Measurements from ENCODE around the gene TIGD1. TPM values are rescaled to one million over a fixed set of nuclear protein-coding genes. Genes with fewer than 3 reads are reported as not detected.

Gene TIGD1
- total RNA-seq, 1 donor from 2014 or later = 8.2 TPM

GRCh38 chr2:232525791-232526371 lies 24.5 kb downstream of the TIGD1 start, which contains the start of gene CHRND:
Gene CHRND, plus strand, starts transcription at chr2:232526160. Its CDS starts 56 bp downstream, at chr2:232526216.
- TF ChIP-seq CTCF (IDR thresholded peaks at IDR 0.05) = no peak
- Mint-ChIP-seq H3K9me3 (ENCODE audit: unreplicated experiment) (no peaks in the 10 kb centered on the region), H3K27me3 (ENCODE audit: unreplicated experiment) (peaks cover 24% of the 10 kb centered on the region)

GRCh38 chr2:232525199-232525598 lies 25.2 kb downstream of the TIGD1 start:
- DNase-seq (ENCODE audit: extremely low spot score, unreplicated experiment) = no peak
- Mint-ChIP-seq H3K4me3 (ENCODE audit: unreplicated experiment) (no peak overlapping the region), H3K9me3 (ENCODE audit: unreplicated experiment) (no peaks in the 10 kb centered on the region), H3K36me3 (ENCODE audit: unreplicated experiment) (no peaks in the 10 kb centered on the region), H3K4me1 (ENCODE audit: unreplicated experiment) (peaks cover 6% of the 10 kb centered on the region), H3K27ac (ENCODE audit: unreplicated experiment) (no peak overlapping the region), H3K27me3 (ENCODE audit: unreplicated experiment) (peaks cover 31% of the 10 kb centered on the region)
- TF ChIP-seq CTCF (IDR thresholded peaks at IDR 0.05) = no peak

More at GRCh38 chr2:232525791-232526371, 24.5 kb downstream of the TIGD1 start, which contains the start of gene CHRND:
- Mint-ChIP-seq H3K36me3 (ENCODE audit: unreplicated experiment) (no peaks in the 10 kb centered on the region), H3K4me3 (ENCODE audit: unreplicated experiment) (no peak within 1 kb of the TSS), H3K27ac (ENCODE audit: unreplicated experiment) (no peak within 1 kb of the TSS), H3K4me1 (ENCODE audit: unreplicated experiment) (peaks cover 6% of the 10 kb centered on the region)
- DNase-seq (ENCODE audit: extremely low spot score, unreplicated experiment) = no peak

- Mint-ChIP-seq H3K36me3 (ENCODE audit: unreplicated experiment) (no peaks in the 10 kb centered on the region), H3K27me3 (ENCODE audit: unreplicated experiment) (peaks cover 33% of the 10 kb centered on the region), H3K9me3 (ENCODE audit: unreplicated experiment) (no peaks in the 10 kb centered on the region), H3K27ac (ENCODE audit: unreplicated experiment) (no peak overlapping the region), H3K4me3 (ENCODE audit: unreplicated experiment) (no peak overlapping the region), H3K4me1 (ENCODE audit: unreplicated experiment) (peaks cover 6% of the 10 kb centered on the region)
- no peak for TF ChIP-seq CTCF (IDR thresholded peaks at IDR 0.05)
- DNase-seq (ENCODE audit: extremely low spot score, unreplicated experiment) = no peak
These were observed 25.6 kb downstream of the TIGD1 start for GRCh38 chr2:232524771-232525170.

GRCh38 chr2:232523682-232524597 lies 26.4 kb downstream of the TIGD1 start:
- H3K4me3 Mint-ChIP-seq (ENCODE audit: unreplicated experiment) = peak overlapping the region; percentile 45
- H3K9me3 Mint-ChIP-seq (ENCODE audit: unreplicated experiment) = no peaks in the 10 kb centered on the region
- DNase-seq (ENCODE audit: extremely low spot score, unreplicated experiment) = no peak
- TF ChIP-seq CTCF (IDR thresholded peaks at IDR 0.05) = peak; percentile 49
- H3K36me3 Mint-ChIP-seq (ENCODE audit: unreplicated experiment) = no peaks in the 10 kb centered on the region
- H3K27ac Mint-ChIP-seq (ENCODE audit: unreplicated experiment) = no peak overlapping the region
- H3K27me3 Mint-ChIP-seq (ENCODE audit: unreplicated experiment) = peaks cover 37% of the 10 kb centered on the region
- peaks cover 6% of the 10 kb centered on the region for H3K4me1 Mint-ChIP-seq (ENCODE audit: unreplicated experiment)

- DNase-seq (ENCODE audit: extremely low spot score, unreplicated experiment) = no peak
- Mint-ChIP-seq H3K27ac (ENCODE audit: unreplicated experiment) (no peak overlapping the region), H3K27me3 (ENCODE audit: unreplicated experiment) (peaks cover 38% of the 10 kb centered on the region)
These were observed 27.0 kb downstream of the TIGD1 start for GRCh38 chr2:232523402-232523681.

More at GRCh38 chr2:232523402-232523681, 27.0 kb downstream of the TIGD1 start:
- Mint-ChIP-seq H3K9me3 (ENCODE audit: unreplicated experiment) (no peaks in the 10 kb centered on the region), H3K36me3 (ENCODE audit: unreplicated experiment) (no peaks in the 10 kb centered on the region), H3K4me1 (ENCODE audit: unreplicated experiment) (peaks cover 6% of the 10 kb centered on the region), H3K4me3 (ENCODE audit: unreplicated experiment) (no peak overlapping the region)
- no peak for TF ChIP-seq CTCF (IDR thresholded peaks at IDR 0.05)

Measured in osteocyte (in vitro differentiated cells).